HG03139 (cell line): ENCODE measurements around the gene ASB5.
"Not testable (repeated sequence)": the region's sequence is repeated elsewhere in the genome, so short reads cannot be mapped to it uniquely, and the experiment has no call there.

ENCODE experiments used
- ATAC-seq: cut with Tn5 transposase; IDR thresholded peaks from one replicate; pipeline ENCODE4 v1.9.1; 2021; ENCODE audit not compliant: unreplicated experiment

The ASB5 gene, protein sequence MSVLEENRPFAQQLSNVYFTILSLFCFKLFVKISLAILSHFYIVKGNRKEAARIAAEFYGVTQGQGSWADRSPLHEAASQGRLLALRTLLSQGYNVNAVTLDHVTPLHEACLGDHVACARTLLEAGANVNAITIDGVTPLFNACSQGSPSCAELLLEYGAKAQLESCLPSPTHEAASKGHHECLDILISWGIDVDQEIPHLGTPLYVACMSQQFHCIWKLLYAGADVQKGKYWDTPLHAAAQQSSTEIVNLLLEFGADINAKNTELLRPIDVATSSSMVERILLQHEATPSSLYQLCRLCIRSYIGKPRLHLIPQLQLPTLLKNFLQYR

DNA sequence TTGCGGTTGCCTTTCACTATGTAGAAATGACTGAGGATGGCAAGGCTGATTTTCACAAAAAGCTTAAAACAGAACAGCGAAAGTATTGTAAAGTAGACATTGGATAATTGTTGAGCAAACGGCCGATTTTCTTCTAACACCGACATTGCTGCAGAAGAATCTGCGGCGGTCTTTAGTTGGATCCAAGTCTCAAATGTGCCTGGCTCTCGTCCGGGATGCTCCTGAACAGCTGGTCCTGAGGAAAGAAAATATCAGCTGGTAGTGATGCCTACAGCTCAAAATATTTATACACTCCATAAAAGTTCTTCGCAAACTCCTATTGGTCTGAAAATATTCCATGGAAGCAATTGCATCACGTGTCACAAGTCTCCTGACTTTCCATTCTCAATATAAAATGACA, at the start of gene ASB5:
Gene ASB5, minus strand, starts transcription at position 260 of the 400 bp plus-strand sequence. Its CDS starts 114 bp downstream, at position 146.
- no peak for ATAC-seq

DNA sequence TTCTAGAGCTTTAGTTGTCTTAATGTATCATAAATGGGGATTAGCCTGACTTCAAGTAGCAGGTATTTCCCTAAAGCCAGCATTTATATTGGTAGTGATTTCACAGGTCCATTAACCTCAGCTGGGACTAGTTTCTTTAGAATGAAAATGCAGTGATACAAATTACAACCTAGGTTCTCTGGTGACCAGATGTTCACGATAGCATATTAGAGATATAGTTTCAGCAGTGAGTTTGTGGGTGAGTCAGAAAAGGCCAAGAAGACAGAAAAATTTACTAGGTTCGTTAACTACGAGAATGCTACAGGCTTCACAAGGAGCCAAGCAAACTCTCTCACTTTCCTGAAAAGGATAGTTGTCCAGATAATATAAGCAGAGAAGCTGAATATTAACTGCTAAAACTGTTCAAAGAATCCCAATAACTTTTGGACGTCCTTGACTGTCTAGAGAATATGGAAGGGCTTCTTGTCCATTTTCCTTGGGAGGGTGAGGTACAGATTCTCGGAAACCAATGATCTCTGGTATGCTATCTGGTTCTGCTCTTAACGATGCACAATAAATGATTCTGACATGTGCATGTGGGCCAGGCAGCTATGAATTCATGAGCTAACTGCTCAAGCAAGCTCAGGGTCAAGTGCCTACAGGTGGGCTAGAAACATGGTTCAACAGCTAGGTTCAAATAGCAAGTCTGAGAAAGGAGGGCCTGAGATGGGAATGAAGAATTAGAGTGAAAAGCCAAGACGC, 44.7 kb upstream of the ASB5 start:
- ATAC-seq, result no peak

DNA sequence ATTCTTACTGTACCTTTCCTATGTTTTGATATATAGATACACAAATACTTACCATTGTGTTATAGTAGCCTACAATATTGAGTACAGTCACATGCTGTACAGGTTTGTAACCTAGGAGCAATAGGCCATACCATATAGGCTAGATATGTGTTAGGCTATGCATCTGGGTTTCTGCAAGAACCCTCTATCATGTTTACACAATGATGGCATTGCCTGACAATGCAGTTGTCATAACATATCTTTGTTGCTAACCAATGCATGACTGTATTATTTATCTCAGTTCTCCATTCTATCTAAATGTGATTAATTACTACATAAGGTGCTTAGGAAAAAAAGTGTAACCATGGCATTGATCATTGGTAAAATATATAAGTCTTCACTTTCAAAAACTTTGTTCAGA, 40.8 kb upstream of the ASB5 start:
- ATAC-seq, result no peak

DNA sequence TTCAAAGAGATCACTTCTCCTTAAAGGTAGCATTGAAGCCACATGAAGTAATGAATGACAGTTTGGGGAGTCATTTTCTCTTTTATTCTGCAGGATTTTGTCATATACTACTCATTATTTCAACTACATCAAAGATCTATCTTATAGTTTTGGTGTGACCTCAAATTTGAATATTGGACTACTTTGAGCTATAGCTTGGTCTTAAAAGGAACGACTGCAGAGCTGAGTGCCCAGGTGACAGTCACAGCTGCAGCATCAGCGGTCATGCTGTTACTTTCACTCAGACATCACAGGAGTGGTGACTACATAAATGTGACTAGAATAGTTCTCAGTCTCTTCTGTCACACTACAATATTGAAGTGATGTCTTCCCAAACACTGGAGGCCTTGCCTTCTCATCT, 40.0 kb upstream of the ASB5 start:
- ATAC-seq, result peak; percentile 98

DNA sequence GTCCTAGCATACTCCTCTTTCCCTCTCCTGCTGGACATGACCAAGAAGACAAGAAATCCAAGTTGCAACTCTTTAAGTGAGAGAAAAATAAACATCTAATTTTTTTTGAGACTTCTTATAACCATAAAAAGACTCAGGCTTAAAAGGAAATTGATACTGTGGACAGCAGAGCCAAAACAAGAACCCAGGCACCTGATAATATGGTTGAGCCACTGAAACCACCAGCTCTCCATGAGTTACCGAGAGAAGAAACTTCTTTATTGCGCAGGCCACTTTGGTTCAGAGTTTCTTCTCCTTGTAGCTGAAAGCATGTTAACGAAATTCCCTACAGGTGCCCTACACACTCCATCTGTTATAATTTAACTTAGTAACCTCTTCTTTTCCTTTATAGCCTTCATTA, 39.4 kb upstream of the ASB5 start:
- peak; percentile 38 for ATAC-seq

DNA sequence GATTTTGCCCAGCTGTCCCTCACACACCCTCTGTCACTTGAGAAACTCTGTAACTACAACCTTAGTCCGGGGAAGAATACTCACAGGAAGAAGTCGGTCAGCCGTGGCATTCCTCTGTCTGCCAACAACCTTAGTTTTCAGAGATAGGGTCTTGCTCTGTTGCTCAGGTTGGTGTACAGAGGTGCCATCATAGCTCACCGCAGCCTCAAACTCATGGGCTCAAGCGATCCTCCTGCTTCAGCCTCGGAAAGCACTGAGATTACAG, 38.6 kb upstream of the ASB5 start:
- ATAC-seq, result no peak

DNA sequence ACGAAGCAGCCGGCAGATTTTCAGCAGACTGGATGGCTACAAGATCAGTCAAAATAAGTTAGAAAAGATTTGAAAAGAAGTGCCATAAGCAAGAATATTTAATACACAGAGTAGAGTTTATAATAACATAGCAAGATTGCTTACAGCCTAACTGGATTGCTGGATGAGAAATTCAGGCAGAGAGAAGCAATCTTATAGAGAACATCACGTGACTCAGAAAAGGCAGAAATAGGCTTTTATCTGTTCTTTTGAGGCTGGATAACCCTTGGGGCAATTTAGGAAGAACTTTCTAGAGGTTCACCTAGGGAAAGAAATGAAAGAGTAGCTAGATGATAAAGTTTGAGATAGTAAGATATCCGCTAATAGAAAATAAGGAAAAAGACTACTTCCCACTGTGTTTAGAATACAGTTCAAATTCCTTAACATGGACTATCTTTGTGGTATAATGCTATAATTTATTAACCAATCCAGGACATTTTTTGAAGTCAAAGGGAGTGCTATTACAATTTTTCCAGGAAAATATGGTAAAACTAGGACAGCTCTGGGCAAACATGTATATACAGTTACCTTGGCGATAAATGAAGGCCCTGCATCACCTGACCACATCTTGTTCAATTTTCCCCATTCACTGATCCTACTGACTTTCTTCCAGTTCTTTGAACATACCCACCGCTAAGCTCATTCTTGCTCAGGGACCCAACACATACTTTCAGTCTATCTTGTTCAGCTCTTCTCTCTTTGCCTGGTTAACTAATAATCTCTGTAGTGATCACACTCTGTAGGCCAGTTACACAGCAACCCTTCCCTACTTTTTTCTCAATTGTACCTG, 38.0 kb upstream of the ASB5 start:
- ATAC-seq, result no peak

DNA sequence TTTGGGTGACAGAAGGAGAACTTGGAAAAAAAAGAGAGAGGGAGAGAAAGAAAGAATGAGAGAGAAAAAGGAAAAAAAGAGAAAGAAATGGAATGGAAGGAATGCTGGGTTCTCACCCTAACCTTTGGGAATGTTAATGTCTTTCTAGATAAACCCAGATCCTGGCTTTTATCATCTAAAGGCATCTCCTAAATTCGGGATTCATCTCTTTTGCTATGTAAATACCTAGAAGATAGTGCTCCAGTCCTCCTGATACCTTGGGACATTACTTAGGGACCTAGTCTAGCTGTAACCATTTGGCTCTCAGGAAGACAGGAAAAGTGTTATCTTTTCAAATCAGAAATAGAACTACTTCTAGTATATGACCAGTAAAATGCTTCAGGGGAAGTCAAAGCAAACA, 34.9 kb upstream of the ASB5 start:
- no peak for ATAC-seq

DNA sequence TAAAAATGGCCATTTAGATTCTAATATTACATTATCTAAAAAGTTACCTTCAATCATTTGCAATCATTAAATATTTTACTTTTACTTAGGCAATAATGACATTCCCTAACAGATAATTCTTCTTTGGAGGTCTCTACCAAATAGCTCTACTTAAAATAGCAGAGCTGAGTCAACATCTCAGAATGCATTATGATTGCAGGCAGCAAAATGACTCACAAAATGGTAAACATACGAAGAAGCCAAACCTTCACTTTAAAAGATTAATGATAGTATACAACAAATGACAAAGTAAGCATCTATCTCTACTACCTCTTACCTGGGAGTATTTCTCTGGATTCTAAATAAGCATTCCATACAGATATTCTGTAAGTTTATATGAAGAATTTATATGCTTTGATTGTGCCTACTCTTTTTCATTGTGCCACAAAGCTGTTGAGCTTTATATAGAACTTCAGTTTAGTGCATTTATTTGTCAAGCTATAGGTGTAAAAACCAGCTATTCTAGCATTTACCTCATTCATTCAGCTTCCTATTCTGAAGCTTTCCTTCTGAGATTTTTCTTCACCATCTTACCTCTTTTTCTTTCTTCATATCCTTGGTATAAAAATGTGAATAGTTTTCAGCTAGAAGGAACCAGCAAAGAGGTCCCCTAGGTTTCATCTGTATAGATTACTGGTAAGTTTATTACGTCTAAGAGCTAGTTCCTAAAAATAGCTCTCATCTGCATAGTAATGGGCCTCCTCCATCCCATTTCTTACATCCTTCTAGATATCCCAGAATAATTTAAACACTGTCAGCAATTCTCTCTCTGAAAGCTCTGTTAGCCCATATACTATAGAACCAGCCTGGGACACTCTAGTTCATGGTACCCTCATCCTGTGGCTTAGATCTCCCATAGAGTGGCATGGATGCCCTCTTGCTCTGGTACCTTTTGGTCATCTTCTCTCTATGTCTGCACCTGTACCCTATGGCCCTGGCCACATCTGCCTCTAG, 33.6 kb upstream of the ASB5 start:
- no peak for ATAC-seq

DNA sequence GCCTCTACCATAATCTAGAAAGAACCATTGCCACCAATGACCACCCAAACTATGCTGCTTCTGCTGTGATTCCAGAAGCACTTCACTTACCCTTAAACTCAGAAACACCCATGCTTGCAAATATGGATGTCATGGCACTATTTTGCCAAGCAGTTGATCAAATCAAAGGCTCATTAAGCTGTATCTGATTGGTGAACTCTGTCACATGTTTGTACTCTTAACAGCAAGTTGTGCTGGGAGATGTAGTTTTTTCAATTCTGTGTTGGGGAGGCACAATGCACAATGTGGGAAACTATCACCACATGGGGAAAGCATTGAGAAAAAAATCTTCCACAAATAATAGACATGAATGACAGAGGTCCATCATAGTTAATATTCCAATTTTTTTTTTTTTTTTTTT, 31.5 kb upstream of the ASB5 start:
- no peak for ATAC-seq

DNA sequence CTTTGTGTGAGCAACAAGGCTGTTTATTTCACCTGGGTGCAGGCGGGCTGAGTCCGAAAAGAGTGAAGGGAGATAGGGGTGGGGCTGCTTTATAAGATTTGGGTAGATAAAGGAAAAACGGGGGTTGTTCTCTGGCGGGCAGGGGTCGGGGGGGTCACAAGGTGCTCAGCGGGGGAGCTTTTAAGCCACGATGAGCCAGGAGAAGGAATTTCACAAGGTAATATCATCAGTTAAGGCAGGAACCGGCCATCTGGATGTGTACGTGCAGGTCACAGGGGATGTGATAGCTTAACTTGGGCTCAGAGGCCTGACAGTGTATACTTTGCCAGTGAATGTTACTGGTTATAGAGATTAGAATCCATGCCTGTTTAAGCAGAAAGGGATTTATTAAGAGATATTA, 31.0 kb upstream of the ASB5 start:
- no peak for ATAC-seq

DNA sequence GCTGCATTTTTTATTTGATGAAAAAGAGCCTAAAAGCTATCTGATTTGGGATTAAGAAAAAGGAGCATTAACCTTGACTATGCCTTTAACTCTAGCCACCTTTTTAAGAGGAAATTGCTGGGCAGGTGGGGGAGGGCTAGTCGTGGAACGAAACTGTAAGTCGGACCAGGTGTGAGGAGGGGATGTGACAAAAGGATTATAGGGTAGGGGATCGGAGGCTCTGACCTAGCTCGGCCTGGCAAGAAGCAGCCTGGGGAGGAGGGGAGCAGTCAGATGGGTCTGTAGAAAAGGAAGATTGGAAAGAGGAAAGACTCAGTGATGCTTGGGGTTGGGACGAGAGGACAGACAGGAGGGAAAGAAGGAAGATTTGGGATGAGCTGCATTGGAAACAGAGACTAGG, 29.6 kb upstream of the ASB5 start:
- ATAC-seq, result no peak

DNA sequence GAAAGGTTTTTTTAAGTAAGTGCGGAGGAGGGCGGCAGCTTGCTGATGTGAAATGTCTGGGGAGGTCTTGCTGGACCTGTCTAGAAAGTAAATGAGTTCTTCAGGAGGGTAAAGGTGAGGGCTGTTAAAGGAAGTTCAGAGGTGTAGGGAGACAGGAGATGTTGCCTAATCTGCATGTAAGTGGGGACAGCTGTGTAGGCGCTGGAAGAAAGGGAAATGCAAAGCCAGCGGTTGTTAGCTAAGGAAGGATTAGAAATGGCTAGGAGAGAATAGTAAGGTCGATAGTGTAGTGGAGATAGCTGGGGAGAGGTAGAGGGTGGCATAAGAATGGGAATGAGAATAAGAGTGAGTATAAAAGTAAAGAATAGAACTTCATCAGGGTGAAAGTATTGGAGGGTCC, 26.9 kb upstream of the ASB5 start:
- ATAC-seq, result not testable (repeated sequence)

DNA sequence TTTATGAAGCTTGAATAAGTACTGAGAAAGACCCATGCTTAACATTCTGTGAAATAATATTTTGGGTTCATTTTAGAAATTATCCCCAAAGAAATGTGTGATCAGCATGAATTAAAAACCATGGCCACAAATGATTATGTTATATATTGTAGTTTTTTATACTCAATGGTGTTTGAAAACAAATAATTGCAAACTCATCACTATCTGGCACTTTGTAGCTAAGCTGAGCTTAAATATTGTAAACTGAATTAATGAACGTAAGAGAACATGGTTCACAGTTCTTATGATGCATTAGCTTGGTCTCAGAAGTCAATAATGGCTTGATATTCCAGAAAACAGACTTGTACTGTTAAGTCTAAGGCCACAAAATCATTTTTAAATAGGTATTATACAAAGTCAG, 24.6 kb upstream of the ASB5 start:
- no peak for ATAC-seq

DNA sequence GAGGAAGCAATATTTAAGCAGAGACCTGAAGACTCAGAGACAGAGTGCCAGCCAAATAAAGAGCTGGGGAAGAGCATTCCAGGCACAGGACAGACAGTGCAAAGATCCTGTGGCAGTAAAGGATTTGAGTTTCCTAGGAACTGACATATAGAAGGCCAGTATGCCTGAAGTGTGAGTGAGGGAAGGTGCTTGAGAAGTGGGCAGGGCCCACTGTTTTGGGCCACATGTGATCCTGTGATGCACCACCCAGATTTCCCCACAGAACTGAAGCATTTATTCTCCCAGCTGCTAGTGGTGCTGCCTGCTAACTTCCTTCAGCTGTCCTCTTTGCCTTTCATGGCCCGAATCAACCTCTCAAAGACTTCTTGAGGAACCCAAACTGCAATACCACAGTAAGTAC, 23.9 kb upstream of the ASB5 start:
- ATAC-seq, result no peak

DNA sequence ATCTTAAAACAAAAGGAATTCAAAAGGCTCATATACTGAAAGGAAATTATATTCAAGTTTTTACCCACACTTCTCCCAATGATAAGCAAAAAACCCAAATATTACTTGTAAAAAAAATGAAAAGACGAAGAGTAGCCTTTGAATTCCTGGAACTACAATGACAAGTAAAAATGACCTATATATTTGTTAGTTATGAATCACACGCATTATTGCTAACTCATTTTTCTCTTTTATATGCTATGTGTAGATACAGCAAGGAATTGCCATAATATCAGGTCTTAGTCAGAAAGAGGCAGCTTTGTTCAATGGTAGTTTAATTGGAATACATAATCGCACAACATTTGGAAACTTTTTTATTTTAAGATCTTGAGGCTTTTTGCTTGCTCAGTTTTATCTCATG, 22.7 kb upstream of the ASB5 start:
- no peak for ATAC-seq

DNA sequence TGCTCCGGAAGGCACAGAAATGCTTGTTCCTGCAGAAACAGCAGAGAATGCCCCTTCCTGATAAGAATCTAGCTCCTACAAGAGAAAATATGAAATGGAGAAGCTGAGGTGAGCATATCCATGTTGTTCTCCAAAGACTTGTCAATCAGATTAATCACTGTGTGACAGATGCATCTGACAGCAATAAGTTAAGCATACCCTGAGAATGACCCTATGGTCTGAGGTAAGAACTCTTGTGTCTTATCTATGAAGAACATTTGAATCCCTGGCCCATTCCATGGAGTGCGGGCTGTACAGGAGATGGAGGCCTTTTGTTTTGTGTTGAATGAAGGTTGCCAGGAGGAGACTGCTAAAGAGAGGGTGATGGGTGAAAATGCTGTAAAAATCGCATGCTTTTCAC, 21.5 kb upstream of the ASB5 start:
- ATAC-seq, result no peak

DNA sequence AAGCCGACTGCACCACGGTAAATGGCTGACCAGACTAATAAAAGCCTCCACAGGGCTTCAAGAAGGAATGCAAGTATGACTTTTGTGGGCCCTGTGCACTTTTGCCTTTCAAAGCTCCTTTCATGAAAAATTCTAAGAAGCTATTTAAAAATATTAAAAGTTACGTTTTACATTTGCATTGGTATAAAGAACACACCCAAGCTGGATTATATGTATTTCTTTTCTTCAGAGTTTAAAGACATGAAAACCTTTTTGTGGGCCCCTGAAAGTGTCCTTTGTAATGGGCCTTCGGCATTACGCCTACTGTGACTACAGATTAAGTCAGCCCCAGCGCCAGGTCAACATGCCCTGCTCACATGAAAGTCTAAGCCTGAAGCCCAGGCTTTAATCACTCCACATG, 20.5 kb upstream of the ASB5 start:
- no peak for ATAC-seq

DNA sequence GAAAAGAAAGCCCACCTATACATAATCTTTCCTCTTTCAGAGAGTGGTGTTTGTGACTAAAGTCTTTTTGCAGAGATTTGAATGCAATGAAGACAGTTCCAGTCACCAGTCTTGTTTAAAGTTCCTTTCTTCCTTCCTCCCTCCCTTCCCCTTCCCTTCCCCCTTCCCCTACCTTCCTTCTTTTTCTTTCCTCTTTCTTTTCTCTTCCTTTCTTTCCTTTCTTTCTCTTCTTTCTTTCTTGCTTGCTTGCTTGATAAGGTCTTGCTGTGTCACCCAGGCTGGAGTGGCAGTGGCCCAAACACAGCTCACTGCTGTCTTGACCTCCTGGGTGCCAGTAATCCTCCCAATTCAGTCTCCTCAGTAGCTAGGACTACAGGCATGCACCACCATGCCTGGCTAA, 19.0 kb upstream of the ASB5 start:
- ATAC-seq, result no peak

DNA sequence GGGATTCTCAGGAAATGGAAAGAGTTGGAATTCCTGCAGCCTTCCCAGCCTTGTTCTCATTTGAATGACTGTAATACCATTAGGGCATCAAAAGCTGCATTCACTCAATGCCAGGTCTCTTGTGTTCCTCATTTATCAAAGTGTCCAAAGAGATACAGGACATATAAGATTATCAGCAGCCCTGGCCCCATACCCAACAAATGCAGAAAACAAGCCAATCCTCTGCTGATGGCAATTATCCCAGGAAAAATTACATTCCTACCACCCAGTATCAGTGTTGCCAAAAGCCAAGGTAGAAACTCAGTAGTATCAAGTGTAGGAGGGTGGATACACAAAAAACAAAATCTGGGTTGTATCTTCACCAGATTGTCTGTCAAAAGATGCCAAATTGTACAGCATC, 18.5 kb upstream of the ASB5 start:
- no peak for ATAC-seq

DNA sequence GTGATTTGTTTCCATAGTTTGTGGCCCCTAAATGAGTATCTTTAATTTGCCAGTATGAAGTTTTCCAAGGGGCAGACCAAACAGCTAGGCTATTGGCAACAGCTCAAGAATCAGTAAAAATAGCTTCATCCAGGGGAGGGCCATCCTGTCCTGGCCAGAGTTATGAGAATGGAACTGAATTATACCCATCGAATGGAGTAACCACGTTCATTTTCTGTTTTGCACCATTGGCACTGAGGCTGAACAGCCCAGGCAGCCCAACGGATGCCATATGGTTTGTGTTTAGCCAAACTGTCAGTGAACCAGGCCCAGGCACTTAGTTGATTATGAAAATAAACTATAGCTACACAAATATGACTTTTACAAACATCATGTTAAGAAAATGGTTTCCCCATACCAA, 17.7 kb upstream of the ASB5 start:
- ATAC-seq, result no peak
